ENCODE data around the gene L3MBTL4. TPM values are rescaled to one million over a fixed set of nuclear protein-coding genes. Genes with fewer than 3 reads are reported as not detected.

Gene L3MBTL4
- total RNA-seq, 2 experiments from 2014 or later: not detected

DNA sequence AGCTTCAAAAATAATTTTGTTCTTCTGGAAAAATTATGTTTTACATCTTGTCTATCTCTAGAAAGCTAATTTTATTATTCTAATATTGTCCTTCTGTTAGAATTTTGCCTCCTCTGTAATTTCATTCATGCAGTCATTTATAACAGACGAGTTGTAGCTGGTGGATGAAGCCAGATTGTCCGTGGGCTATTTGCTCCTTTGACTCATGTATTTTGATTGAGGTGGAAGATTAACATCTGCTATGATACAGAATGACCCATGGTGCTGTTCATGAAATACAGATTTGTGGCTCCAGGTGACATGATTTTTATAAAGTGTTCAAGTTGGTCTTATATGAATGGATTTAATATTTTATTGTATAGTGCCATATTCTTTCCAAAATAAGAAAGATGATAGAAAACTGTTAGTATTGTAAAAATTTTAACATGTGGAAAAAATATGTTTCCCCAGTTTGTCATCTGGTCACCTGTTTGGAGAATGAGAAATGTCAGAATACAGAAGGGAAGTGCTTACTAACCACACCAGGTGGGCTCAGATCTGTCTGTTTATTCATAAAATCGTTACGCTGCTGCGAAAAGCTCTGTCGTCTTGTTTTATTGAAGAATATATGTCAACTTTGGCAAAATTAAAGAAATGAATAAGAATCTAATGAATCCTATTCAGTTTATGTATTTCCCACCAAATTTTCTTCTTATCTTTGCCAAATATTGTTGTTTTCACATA, 20.4 kb upstream of the L3MBTL4 start:
- ChIA-PET CTCF (ENCODE audit: unreplicated experiment) (no interaction called here), POLR2A (interaction anchor here (0.7 kb wide), 1 partner anchor 317 kb away, joined by 3 read pairs; no protein-coding TSS in a partner anchor)
- TF ChIP-seq, protein P1, sequence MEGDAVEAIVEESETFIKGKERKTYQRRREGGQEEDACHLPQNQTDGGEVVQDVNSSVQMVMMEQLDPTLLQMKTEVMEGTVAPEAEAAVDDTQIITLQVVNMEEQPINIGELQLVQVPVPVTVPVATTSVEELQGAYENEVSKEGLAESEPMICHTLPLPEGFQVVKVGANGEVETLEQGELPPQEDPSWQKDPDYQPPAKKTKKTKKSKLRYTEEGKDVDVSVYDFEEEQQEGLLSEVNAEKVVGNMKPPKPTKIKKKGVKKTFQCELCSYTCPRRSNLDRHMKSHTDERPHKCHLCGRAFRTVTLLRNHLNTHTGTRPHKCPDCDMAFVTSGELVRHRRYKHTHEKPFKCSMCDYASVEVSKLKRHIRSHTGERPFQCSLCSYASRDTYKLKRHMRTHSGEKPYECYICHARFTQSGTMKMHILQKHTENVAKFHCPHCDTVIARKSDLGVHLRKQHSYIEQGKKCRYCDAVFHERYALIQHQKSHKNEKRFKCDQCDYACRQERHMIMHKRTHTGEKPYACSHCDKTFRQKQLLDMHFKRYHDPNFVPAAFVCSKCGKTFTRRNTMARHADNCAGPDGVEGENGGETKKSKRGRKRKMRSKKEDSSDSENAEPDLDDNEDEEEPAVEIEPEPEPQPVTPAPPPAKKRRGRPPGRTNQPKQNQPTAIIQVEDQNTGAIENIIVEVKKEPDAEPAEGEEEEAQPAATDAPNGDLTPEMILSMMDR (conservative IDR thresholded peaks at IDR 0.05; ENCODE audit: low read length): no peak
- TF ChIP-seq EZH2phosphoT487 (IDR thresholded peaks at IDR 0.05; ENCODE audit: borderline replicate concordance, low read depth, low read length): no peak
- Histone ChIP-seq H4K20me1 (ENCODE audit: insufficient read depth, low read length) (no peaks in the 10 kb centered on the region), H3K36me3 (ENCODE audit: insufficient read depth, low read length) (no peaks in the 10 kb centered on the region), H3K79me2 (ENCODE audit: insufficient read depth, low read depth, low read length) (no peaks in the 10 kb centered on the region), H3K4me1 (ENCODE audit: insufficient read depth, low read length, poor library complexity, severe bottlenecking) (no peaks in the 10 kb centered on the region), H2AFZ (ENCODE audit: low read length) (no peak overlapping the region), H3K9me2 (ENCODE audit: insufficient read depth, low read length) (no peaks in the 10 kb centered on the region), H3K4me2 (ENCODE audit: low read length) (no peak overlapping the region), H3K27ac (ENCODE audit: low read depth, low read length, poor library complexity, severe bottlenecking) (no peak overlapping the region), H3K9me3 (ENCODE audit: low read length) (no peaks in the 10 kb centered on the region), H3K4me3 (ENCODE audit: low read depth, low read length, poor library complexity, severe bottlenecking) (no peak overlapping the region)
- intact Hi-C loops (cut with micrococcal nuclease; ENCODE audit: unreplicated experiment): no loop called here
- no peak for DNase-seq (ENCODE audit: low spot score)
- BruUV-seq (replicated peaks): no TSS peak

DNA sequence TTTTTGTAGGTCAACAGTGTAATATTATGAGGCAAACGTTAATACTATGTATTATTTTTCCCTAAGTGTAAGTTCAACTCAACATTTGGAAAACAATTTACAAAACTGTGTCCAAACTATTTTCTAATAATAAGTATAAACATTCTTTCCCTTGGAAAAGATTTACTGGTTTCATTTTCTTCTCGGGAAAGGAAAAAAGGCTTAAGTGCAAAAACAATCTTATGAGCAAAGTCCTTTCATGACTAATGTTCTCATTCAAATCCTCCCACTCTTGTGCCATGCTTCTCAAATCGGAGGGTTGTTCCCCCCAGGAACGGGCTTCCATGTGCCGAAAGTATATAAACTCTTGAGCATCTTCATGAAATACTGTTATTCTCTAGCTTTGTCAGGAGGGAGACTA, 19.8 kb upstream of the L3MBTL4 start:
- intact Hi-C loops (cut with micrococcal nuclease; ENCODE audit: unreplicated experiment): no loop called here
- no peaks in the 10 kb centered on the region for H3K4me1 ChIP-seq (ENCODE audit: insufficient read depth, low read length, poor library complexity, severe bottlenecking)
- CTCF ChIA-PET (ENCODE audit: unreplicated experiment): no interaction called here
- POLR2A ChIA-PET: no interaction called here
- no peaks in the 10 kb centered on the region for H3K9me3 ChIP-seq (ENCODE audit: low read length)
- no peak overlapping the region for H3K4me3 ChIP-seq (ENCODE audit: low read depth, low read length, poor library complexity, severe bottlenecking)
- no peak overlapping the region for H3K27ac ChIP-seq (ENCODE audit: low read depth, low read length, poor library complexity, severe bottlenecking)
- no peak overlapping the region for H3K4me2 ChIP-seq (ENCODE audit: low read length)
- no peak for TF ChIP-seq EZH2phosphoT487 (IDR thresholded peaks at IDR 0.05; ENCODE audit: borderline replicate concordance, low read depth, low read length)
- TF ChIP-seq, protein P1 (conservative IDR thresholded peaks at IDR 0.05; ENCODE audit: low read length): no peak
- H2AFZ ChIP-seq (ENCODE audit: low read length): no peak overlapping the region
- no peaks in the 10 kb centered on the region for H3K79me2 ChIP-seq (ENCODE audit: insufficient read depth, low read depth, low read length)
- H3K9me2 ChIP-seq (ENCODE audit: insufficient read depth, low read length): no peaks in the 10 kb centered on the region
- no TSS peak for BruUV-seq (replicated peaks)
- no peaks in the 10 kb centered on the region for H4K20me1 ChIP-seq (ENCODE audit: insufficient read depth, low read length)
- no peak for DNase-seq (ENCODE audit: low spot score)
- no peaks in the 10 kb centered on the region for H3K36me3 ChIP-seq (ENCODE audit: insufficient read depth, low read length)

DNA sequence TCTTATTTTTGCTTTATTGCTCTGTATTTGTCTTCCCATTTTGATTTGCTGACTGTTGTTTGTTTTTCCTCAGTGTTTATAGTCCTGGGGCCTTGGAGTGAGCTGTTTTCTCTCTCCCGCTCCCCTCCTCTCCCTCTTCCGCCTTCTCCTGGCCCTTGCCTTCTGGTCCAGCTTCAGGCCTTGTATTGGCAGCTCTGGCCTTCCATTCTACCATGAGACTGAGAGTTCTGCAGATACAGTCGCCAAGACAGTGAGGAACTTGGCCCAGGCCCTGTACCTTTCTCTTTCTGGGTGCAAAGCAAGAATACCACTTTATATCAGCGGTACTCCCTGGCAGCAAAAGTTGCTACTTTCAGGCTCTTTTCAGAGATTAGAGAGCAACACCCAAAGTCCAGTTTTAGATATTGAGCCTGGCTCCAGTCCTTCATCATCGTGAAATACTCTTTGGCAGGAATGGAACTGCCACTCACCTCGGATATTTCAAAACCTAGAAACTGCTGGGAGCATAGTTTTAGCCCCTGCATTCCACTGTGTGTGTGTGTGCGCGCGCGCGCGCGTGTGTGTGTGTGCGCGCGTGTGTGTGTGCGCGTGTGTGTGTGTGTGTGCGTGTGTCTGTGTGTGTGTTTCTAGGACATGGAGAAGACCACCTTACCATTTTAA, 17.1 kb upstream of the L3MBTL4 start:
- Histone ChIP-seq H4K20me1 (ENCODE audit: insufficient read depth, low read length) (no peaks in the 10 kb centered on the region), H3K9me2 (ENCODE audit: insufficient read depth, low read length) (no peaks in the 10 kb centered on the region), H3K4me3 (ENCODE audit: low read depth, low read length, poor library complexity, severe bottlenecking) (no peak overlapping the region), H3K4me2 (ENCODE audit: low read length) (no peak overlapping the region), H3K36me3 (ENCODE audit: insufficient read depth, low read length) (no peaks in the 10 kb centered on the region), H3K79me2 (ENCODE audit: insufficient read depth, low read depth, low read length) (no peaks in the 10 kb centered on the region), H2AFZ (ENCODE audit: low read length) (no peak overlapping the region), H3K27ac (ENCODE audit: low read depth, low read length, poor library complexity, severe bottlenecking) (no peak overlapping the region), H3K4me1 (ENCODE audit: insufficient read depth, low read length, poor library complexity, severe bottlenecking) (no peaks in the 10 kb centered on the region), H3K9me3 (ENCODE audit: low read length) (no peaks in the 10 kb centered on the region)
- intact Hi-C loops (cut with micrococcal nuclease; ENCODE audit: unreplicated experiment): no loop called here
- DNase-seq (ENCODE audit: low spot score): no peak
- POLR2A ChIA-PET: interaction anchor here (1.0 kb wide), 1 partner anchor 10 kb away, joined by 4 read pairs; no protein-coding TSS in a partner anchor
- no TSS peak for BruUV-seq (replicated peaks)
- TF ChIP-seq, protein P1 (conservative IDR thresholded peaks at IDR 0.05; ENCODE audit: low read length): no peak
- no peak for TF ChIP-seq EZH2phosphoT487 (IDR thresholded peaks at IDR 0.05; ENCODE audit: borderline replicate concordance, low read depth, low read length)
- CTCF ChIA-PET (ENCODE audit: unreplicated experiment): no interaction called here
